CD4-positive, alpha-beta T cell treated with Interleukin-17A for 1 hour (primary cell): Measurements from ENCODE around the gene ADGRL2.

Experiments
- DNase-seq: peaks from one replicate; pipeline ENCODE4 v3.0.0-alpha.2; 2020

ADGRL2 gene

DNA sequence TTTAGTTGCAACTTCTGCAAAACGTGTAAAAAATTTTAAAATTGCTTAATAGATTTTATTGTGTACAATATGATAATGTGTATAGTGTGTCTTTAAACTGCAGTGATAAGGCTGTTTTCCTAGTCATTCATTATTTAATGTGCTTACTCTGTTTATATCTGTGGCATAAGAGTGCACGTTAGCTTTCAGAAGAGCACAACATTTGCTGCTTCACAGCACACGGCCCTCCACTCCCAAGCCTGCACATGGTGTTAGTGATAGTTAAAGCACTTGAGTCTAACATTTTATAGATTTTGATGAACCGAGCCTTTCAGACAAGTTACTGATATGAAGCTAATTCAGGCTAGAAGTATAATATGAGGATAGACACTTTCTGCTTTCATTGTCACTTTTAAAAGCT is 120.6 kb downstream of the ADGRL2 start:
- no peak for DNase-seq

GRCh38 chr1:81921851-81922462 is 121.2 kb downstream of the ADGRL2 start:
- DNase-seq, result no peak

DNA sequence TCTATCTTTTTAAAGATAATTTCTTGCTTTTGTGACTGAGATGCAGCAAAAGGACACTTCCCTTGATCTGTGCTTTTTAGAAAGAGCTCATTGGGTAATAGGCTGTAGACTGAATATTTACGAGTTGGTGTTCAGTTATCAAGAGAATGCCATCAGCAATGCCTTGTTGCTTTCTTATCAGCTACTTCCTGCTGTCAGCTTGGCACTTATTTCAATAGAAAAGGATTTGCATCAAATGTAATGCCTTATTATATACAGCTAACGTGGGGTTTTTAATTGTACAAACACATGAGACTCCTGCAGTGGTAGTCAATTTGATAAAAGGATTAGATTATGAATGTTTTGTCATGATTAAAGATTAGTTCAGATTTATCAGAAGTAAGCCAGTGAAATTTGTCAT is 122.2 kb downstream of the ADGRL2 start:
- no peak for DNase-seq

- no peak for DNase-seq
Measured at GRCh38 chr1:81929106-81929505, 128.4 kb downstream of the ADGRL2 start.

DNA sequence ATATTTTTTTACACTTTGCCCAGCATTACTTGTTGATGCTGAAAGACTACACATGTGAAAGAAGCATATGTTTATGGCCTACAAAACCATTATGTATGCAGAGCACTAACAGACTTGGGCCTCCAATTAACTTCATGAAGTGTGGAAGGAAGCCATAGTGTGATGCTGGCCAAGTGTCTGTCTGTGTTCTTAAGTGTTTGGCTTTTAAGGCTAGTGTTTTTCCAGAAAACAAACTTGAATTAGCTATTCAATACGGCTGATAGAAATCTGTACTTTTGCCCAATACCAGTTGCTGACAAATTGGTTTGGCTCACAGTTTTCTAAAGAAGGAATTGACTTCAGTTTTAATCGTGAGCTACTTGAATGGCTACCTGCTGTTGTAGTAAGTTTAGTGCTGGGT is 136.1 kb downstream of the ADGRL2 start:
- no peak for DNase-seq

- no peak for DNase-seq
Measured at GRCh38 chr1:81937791-81938450, 137.2 kb downstream of the ADGRL2 start.

DNA sequence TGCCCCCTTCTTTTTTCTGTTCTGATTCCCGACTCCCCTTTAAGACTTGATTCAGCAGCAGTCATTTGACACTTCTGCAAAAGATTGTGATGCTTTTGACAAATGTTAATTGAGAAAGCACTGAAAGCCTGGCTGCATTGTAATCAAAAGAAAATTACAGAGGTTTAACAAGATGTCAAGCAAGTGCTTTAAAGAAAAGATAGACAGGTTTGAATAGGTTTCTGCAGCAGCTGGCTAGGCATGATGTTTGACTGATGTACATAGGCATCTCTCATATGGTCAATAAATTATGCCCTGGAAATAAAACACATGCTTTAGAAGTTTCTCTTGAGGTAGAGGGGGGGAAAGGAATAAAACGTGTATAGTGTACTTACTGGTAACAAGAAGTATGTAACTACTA is 147.8 kb downstream of the ADGRL2 start:
- no peak for DNase-seq

DNA sequence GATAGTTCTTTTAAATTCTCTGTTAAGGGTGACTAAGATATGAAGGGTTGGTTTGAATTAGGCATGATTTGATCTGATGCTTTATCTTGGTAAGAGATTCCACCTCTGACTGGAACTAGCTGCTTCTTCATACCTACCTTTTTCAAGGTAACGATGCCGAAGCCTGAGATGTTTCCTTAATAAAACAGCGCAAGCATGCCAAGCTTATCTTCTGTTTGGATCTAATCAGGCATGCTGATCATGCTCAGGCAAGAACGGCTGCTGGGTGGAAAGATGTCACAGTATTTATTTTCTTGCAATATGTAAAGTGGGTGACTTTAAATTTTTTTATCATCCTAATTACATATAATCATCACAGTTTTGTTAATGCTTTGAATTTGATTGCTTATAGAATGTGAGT is 148.7 kb downstream of the ADGRL2 start:
- DNase-seq, result no peak

DNA sequence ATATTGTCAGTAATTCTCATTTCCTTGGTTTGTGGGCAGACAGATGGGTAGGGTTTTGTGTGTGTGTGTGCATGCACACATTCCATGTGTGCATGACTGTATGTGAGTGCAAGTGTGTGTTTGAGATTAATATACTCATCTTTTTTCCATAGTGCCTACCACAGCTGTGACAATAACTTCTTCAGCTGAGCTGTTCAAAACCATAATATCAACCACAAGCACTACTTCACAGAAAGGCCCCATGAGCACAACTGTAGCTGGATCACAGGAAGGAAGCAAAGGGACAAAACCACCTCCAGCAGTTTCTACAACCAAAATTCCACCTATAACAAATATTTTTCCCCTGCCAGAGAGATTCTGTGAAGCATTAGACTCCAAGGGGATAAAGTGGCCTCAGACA is 149.3 kb downstream of the ADGRL2 start:
- DNase-seq, result no peak

- DNase-seq, result no peak
Measured at GRCh38 chr1:81950591-81951244, 150.0 kb downstream of the ADGRL2 start.

DNA sequence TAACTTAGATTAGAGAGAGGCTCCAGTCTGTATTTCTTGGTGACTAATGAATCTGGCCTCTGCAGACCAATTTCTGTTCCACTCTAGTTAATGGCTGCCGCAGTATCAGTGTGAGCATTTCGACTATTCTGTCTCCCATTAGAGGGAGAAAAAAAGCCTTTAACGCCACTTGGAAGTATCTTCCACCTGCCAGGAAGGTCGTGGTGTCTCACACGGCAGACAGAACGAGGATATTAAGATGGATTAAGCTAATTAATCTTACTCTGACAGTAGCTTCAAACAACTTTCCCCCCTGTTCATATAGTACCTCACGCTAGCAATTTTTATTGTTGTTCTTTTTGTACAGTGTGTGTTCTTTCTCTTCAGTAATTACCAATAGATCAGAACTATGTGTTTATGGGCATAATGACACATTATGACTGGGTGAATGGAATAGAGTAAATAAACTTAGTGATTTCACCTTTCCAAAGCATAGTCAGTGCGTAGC is 153.8 kb downstream of the ADGRL2 start:
- no peak for DNase-seq

DNA sequence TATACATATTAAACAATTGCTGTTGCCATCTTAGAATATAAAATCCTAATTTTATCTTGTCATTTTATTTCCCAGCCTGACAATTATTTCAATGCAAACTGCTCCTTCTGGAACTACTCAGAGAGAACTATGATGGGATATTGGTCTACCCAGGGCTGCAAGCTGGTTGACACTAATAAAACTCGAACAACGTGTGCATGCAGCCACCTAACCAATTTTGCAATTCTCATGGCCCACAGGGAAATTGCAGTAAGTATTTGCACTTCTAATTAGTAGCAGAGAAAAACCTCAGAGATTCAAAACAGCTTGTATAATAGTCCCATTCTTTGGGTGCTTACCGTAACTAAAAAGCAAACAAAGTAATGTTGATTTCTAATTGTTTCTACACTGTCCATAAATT is 167.2 kb downstream of the ADGRL2 start:
- no peak for DNase-seq

- DNase-seq, result no peak
Measured at GRCh38 chr1:81970416-81970815, 169.7 kb downstream of the ADGRL2 start.

GRCh38 chr1:81974222-81974841 is 173.6 kb downstream of the ADGRL2 start:
- no peak for DNase-seq

GRCh38 chr1:81974883-81975555 is 174.3 kb downstream of the ADGRL2 start:
- no peak for DNase-seq

- DNase-seq, result no peak
Measured at GRCh38 chr1:81976539-81976938, 175.8 kb downstream of the ADGRL2 start.

DNA sequence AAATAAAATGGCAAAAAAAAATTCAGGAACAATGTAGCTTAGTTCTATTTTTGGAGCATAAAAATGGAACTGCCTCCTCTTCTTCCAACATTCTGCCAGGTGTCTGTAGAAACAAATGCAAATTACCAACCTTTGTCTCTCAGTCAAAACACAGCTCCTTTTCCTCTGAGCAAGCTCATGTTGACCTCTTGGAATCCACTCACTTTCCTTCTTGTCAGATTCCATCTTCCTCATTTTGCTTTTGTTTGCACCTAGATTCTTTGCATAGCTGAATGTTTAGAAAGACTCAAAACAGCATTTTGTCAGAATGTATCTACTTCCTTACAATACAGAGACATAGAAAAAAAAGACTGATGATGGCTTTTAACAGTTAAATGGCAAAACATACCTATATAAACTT is 178.2 kb downstream of the ADGRL2 start:
- no peak for DNase-seq

GRCh38 chr1:81982523-81982922 is 181.8 kb downstream of the ADGRL2 start:
- DNase-seq, result no peak

DNA sequence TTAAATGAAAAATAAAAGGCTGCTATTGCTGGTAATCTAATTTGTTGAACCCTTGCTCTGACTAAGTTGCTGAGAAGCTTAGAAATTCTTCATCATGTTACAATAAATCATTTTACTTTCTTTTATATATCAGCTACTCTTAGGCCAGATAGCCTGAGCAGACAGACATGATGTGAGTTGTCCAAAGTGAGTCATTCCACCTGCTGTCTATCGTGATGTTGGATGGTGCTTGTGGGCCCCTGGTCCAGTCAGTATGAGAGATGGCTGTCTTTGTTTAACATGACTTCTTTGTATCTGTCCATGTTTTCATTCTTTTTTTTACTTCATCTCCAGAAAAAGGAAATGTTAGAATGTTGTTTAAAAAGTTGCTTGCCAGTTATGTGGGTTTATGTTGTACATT is 188.8 kb downstream of the ADGRL2 start:
- DNase-seq, result no peak

DNA sequence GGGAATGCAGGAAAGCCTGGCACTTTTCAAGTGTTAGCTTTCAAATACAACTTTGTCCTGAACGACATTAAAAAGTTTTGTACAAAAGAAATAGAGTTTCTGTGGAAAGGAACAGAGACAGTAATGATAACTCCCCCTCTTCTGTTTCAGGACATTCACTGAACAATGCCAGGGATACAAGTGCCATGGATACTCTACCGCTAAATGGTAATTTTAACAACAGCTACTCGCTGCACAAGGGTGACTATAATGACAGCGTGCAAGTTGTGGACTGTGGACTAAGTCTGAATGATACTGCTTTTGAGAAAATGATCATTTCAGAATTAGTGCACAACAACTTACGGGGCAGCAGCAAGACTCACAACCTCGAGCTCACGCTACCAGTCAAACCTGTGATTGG is 189.5 kb downstream of the ADGRL2 start:
- no peak for DNase-seq

GRCh38 chr1:81998165-81998564 is 197.4 kb downstream of the ADGRL2 start:
- DNase-seq, result no peak

DNA sequence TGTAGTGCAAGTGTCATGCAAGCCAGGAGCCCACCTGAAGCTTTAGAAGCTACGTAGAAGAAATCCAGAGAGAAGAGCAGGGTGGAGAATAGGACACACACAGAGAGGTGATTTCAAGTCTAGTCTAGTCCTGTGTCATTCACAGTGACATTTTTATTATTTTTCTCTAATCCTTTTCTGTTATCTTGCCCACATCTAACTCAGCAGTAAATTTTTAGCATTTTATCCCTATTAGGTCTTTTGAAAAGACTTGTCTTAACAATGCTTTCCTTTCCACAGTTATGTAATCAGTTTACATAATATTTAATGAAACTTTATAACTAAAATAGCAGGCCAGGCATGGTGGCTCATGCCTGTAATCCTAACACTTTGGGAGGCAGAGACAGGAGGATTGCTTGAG is 198.6 kb downstream of the ADGRL2 start:
- DNase-seq, result no peak

DNA sequence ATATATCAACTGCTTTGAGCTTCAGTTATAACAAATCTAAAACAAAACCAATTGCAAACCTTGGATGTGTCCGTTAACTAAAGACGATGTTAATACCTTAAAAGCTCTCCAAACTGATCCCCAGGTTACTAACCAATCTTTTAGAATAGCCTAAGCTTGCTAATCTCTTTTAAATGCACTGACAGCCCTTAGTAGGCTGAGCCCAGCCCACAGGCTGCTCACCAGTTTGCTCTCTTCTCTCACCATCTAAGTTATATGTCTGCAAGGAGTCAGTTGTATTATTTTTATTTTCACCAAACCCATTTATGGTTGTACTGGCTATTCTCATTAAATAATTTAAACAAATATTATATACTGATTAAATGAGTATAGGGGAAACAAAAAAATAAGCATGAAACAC is 199.5 kb downstream of the ADGRL2 start:
- no peak for DNase-seq
